Astrocyte (in vitro differentiated cells and primary cell): ENCODE data around the gene RXRB.

ENCODE experiments used
- CTCF ChIP-seq: IDR thresholded peaks from 2 replicates; pipeline ENCODE4 v1.5.1; 2011; ENCODE audit warnings: low read depth, mild to moderate bottlenecking, inconsistent platforms, low read length, moderate library complexity; ENCODE audit not compliant: insufficient read depth
- EZH2 ChIP-seq: IDR thresholded peaks from 2 replicates; pipeline ENCODE4 v1.6.1; 2012; ENCODE audit warnings: mild to moderate bottlenecking, low read length, inconsistent platforms; ENCODE audit not compliant: insufficient read depth

- TF ChIP-seq CTCF (no peak), EZH2 (no peak)
These were observed 6.5 kb upstream of the RXRB start for GRCh38 chr6:33206864-33207551.
